ENCODE results near the gene MAEA.
"Not testable (repeated sequence)": the region's sequence is repeated elsewhere in the genome, so short reads cannot be mapped to it uniquely, and the experiment has no call there.

Gene MAEA

DNA sequence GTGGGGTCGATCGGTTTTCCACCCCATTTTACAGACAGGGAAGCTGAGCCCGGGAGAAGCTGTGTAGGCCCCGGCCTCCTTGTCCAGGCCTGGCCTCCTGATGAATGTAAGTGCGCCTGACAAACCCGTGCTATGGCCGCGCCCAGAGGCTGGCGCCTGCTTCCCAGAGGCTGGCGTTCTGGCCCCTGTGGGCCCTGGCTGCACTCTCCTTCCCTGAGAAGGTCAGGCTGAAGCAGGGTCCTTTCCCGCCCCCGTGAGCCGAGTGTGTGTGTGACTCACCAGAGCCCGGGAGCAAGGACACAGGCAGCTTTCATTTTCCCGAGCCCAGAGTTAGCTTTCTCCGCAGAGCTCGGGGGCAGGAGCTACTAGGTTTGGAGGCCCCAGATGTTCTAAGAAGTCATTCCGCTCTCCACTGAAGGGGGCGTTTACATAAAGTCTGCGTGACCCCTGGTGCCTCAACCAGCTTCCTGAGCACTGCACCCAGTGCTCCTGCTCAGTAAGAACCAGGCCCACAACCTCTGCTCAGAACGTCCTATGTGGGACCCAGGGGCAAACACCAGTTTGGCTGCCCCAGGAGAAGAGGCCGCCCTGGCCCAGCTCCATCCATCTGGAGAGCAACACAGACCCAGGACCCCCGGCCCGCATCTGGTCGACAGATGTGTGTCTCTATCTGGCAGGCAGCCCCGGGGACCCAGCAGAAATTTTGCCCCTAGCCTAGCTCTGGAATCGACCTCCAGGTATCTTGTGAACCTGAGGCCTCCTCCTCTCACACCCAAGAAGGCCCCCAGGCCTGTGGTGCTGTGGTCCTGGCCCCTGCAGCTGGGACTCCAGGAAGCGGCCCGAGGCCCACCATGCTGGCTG is 71.0 kb downstream of the MAEA start:
- in situ Hi-C loops (cut with HindIII; ENCODE audit: low sequenced_read_pairs) = no loop called here

DNA sequence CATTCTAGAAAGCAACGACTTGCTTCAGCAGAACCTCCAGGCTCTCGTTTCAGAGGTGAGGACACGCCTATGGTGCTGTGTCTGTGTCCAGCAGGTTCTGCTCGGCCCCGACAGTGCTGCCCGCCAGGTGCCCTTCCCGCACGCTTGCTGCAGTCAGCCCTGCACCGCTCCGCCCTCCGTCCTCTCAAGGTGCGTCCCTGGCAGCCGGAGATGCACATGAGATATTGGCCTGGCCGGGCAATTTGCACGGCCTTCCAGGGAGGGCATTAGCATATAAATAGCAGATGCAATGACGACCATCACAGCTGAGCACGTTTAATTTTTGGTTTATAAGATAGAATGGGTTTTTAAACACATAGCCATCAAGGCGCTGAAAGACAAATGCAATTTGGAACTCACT is 71.7 kb downstream of the MAEA start:
- in situ Hi-C loops (cut with HindIII; ENCODE audit: low sequenced_read_pairs) = no loop called here

DNA sequence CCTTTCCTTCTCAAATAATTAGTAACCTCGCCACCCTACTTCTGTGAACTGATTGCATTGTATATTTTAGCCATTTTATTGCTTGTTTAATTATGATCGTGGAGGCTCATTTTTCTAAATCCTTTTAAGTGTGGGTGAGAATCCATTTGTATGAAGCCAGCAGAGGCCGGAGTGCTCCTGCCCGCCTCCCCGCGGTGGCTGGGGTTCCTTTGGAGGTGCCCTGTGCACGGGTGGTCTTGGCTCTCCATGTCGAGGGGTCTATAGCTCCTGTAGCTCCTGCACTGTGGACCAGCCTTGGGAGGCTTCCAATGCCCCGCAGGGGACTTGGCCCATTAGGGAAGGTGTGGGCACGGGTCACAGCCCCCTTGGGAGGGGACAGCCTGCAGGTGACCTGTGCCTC is 72.4 kb downstream of the MAEA start:
- in situ Hi-C loops (cut with HindIII; ENCODE audit: low sequenced_read_pairs) = no loop called here

DNA sequence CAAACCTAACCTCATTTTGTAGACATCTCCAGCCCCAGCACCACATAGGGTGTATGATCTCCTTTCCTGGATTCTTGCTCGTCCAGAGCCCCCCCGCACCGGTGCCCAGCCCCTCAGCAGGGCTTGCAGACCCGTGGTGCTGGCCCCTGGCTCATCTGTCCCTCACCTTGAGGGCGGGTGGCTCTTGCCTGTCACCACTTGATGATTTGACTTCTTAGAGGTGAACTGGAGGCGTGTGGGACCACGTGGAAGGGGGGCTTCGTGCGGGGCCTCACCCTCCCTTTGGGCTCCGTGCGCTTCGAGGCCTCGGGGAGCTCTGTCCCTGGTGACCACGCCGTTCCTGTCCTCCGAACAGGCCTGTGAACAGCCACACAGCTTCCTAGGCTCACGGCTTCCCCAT is 72.8 kb downstream of the MAEA start:
- in situ Hi-C loops (cut with HindIII; ENCODE audit: low sequenced_read_pairs) = no loop called here

DNA sequence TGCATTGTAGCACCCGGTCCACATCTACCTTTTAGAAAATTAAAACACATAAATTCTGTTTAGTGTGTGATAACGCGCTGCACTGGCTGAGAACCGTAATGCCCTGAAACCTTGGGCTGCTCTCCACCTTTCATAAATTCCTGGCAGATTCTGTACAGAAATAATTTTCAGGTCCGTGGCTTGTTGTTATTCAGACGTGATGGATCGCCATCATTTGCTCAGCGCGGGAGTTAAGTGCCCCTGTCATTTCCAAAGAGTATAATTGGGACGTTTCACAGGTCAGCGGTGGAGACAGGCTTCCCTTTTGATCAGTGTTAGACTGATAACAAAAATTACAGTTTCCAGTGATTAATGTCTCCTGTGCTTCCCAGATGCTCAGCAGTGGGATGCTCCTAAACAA is 73.8 kb downstream of the MAEA start:
- in situ Hi-C loops (cut with HindIII; ENCODE audit: low sequenced_read_pairs) = no loop called here

DNA sequence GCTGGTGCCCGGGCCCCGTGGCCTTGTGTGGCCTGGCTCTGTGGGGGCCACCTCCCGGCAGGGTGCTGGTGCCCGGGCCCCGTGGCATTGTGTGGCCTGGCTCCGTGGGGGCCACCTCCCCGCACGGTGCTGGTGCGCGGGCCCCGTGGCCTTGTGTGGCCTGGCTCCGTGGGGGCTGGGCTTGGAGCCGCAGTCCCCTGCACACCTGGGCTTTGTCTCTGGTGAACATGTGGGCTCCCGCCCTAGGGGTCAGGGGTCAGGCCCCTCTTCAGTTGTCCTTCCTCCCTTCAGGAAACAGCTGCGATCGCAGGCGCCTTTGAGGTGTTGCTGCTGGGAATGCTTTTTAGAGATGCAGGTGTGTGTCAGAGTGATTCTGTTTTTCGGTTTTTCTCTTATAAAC is 74.5 kb downstream of the MAEA start:
- in situ Hi-C loops (cut with HindIII; ENCODE audit: low sequenced_read_pairs) = no loop called here

DNA sequence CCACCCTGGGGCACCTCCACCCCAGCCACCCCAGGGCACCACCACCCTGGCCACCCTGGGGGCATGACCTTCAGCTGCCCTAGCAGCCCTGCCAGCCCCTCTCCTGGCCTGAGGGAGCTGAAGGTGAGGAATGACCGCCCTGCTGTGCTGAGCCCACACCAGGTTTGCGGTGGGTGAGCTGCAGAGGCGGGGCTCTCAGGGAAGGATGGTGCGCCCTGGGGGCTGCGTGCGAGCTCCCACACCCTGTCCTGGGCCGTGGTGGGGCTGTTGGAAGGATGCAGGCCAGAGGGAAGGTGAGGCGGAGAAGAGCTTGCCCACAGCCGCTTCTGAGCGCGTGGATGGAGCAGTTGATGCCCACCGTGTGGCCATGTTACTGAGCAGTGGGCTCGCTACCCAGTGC is 75.1 kb downstream of the MAEA start:
- in situ Hi-C loops (cut with HindIII; ENCODE audit: low sequenced_read_pairs) = no loop called here

DNA sequence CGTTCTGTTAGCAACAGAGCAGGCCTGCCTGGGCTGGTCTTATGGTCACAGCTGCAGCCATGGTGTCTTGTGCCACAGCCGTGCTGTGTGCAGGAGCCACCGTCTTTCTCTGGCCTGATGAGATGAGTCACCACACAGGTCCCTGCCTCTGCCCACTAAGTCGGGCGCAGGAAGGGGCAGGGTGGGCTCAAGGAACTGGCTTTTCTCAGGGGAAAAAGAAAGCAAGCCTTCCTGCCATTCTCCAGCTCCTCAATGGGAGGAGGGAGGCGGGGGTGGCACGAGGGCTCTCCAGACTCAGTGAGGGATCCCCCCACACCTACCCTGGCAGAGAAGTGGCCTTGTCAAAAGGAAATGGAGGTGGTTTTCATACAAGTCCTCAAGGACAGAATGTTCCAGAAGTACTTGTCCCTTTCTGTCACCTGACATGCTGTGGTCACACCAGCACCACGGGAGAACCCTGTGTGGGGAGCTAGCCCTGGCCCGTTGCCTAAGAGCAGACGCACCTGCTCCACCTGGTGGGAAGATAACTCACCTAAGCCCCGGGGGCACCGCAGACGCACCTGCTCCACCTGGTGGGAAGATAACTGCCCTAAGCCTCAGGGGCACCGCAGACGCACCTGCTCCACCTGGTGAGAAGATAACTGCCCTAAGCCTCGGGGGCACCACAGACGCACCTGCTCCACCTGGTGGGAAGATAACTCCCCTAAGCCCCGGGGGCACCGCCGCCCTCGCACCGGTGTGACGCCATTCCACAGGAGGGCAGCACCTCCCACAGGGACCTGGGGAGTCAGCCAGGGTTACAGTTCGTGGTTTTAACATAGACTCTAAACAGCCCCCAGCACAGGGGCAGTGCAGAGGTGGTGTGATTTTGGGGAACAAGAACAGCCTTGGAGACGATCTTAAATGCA is 75.8 kb downstream of the MAEA start:
- in situ Hi-C loops (cut with HindIII; ENCODE audit: low sequenced_read_pairs) = no loop called here

DNA sequence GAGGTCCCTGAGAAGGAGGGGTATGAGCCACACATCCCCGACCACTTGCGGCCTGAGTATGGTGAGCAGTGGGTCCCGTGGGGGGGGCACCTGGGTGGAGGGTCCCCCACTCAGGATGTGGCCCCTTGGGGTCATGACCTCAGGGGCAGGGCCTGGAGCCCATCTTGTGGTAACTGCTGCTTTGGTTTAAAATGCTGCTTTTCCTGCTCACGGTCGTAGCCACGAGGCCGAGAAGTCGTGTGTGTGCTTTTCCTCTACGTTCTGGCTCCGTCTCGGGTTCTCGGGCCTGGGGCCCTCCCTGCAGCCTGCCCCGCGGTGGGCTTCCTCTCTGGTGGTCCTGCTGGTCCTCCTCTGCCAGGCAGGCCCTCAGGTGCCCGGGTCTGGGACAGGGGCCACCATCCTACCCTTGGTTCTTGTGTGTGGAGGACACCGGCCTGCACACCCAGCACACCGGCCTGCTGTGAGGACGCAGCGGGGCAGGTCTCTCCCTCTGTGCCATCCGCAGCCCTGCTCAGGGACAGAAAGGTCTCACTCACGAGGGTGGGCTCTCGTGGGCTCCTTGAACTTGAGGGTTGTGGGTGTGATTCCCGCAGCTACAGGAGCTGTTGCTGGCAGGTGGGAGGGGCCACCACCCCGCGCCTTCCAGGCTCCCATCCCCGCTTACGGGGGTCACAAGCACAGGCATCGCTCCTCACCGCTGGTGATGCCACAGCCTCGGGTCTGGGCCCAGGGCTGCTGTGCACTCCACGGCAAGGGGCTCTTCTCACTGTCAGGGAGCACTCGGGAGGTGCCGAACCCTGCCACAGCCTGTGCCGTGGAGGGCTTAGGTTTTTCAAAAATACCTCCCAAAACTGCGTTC is 76.9 kb downstream of the MAEA start:
- in situ Hi-C loops (cut with HindIII; ENCODE audit: low sequenced_read_pairs) = no loop called here

DNA sequence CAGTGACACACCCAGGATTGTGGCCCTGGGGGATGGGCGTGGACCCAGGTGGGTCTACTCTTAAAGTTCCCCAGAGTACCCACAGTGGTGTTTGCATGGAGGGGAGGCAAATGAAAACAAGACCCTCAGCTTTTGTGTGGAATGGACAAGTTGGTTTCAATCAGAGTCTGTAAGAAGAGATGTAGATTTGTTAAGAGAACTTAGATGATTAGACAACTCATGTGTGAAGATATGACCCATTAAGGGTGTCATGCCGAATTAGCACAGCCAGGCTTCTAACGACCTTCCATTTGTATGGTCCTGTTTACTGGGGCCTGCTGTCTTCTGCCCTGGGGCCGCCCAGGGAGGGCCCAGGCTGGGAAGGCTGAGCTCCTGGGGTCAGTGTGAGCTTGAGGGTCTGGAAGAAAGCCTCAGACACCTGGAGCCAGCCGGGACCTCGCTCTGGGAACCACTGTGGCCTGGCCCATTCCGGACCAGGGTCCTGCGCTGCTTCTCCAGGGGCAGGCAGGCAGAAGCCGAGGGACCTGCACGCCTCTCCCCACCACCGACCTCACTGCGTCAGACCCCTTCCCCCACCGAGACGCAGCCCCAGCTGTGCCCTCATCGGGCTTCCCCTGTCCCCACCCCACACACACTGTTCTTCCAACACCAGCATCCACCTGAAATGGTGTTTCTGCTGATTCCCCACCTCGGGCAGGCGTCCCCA is 77.7 kb downstream of the MAEA start:
- in situ Hi-C loops (cut with HindIII; ENCODE audit: low sequenced_read_pairs) = no loop called here

DNA sequence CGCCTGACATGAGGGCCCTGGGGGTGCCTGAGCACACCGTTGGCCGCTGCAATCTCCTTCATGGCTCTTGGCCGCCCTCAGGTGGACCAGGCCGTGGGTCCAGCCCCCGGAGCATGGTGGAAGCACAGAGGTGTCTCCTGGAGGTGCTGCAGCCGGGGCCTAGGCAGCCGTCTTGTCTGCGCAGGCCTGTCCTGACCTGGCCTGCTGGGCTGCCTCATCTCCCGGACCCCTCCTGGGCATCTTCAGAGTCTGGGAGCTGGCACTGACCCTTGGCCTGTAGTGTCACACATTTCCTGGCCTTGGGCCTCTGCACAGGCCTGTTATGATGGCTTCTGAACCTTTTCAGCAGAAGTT is 78.2 kb downstream of the MAEA start:
- in situ Hi-C loops (cut with HindIII; ENCODE audit: low sequenced_read_pairs) = no loop called here

DNA sequence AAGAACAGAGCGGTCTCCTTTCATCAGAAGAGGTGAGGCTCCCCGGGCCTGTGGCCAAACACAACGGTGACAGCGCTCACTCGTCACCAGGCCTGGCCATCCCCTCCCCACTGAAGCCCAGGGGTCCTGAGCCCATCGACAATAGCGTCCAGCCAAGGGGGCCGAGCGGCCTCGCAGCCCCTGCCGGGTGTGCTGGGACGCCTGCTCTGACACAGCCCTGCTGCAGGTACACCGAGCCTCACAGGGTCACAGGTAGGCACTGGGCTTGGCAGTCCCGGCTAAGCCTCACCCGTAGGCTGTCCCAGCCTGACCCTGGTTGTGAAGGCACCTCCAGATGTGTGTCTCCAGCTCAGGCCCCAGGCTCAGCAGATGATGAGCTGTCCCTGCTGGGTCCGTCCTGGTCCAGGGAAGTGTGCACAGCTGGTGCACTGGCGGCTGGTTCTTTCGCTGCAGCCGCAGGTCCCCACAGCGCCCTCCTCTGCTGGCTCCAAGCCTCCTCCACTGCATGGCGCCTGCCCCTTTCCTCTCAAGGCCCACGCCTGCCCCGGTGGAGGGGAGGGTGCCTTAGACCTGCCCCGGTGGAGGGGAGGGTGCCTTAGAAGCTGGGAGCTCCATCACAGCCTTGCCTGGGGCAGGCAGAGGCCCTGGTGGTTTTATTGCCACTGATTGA is 78.9 kb downstream of the MAEA start:
- in situ Hi-C loops (cut with HindIII; ENCODE audit: low sequenced_read_pairs) = no loop called here

DNA sequence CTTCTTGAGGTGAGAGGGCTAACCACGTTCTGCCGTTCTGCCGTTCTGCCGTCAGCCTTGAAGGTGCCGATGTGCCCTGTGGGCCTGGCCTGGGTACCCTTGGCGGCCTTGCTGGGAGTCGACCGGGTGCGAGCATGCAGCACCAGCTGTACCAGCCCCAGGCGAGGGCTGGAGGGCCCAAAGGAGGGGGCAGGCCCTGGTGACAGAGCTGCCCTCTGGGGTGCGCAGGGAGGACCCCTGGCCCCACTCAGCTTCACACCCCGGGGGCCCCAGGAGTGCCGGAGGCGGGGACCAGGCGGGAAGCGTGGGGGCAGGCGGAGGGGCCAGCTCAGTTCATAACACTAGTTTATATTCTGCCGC is 79.4 kb downstream of the MAEA start:
- in situ Hi-C loops (cut with HindIII; ENCODE audit: low sequenced_read_pairs) = no loop called here

DNA sequence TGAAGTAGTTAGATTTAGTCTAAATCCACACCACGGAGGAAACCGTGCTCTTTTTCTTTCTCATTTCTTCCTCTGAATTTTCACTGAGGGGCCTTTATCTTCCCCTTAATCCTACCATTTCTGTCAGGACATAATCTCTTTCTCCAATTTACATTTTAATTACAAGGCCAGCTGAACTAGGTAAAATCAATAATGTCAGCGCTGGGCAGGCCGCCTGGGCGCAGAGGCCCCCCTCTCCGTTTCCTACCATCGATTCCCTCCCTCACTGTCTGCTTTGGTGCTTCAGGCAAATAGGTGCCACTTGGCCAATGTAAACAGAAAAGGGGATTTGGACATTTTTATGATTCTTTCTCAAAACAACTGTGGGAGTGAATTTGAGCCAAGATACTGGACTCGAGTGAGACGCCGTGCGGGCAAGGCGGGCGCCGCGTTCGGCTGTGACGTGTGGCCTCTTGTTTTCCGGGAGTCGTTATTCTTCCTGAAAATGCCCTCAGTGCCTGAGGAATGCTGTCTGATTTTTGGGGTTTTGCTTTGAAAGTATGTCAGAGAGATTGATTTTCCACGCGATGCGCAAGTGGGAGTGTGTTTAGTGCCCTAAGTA is 79.9 kb downstream of the MAEA start:
- in situ Hi-C loops (cut with HindIII; ENCODE audit: low sequenced_read_pairs) = no loop called here

DNA sequence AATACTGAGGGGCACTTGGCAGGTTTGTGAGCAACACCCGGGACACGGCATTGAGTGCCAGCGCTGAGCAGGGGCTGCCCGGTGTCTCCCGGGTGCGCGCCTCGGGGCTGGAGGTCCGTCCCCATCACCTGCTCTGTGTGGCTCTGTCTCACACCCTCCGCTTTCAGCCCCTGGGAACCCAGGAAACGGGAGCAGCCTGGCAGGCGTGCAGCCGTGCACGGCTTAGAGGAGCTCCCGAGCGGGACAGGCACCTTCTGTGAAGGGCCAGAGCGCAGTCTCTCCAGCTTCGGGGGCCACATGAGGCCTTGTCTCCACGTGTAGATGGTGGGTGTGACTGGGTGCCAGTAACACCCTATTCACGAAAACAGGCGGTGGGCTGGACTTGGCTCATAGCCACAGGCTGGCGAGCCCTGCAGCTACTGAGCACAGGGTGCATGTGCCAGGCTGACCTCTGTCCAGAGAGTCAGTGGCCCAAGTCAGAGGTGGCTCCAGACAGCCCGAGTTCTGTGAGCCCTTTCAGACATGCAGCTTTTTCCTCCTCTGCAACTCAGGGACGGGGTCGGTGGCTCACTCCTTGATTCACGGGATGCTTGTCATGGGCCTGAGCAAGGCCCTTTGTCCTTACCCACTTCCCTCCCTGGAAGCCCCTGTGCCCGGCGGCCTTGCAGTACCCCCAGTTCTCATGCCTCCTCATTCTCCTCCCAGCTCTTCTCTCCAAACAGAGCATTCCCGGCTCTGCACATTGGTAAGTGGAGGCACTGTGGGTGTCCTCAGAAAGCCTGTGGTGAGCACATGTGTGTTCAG is 80.8 kb downstream of the MAEA start:
- in situ Hi-C loops (cut with HindIII; ENCODE audit: low sequenced_read_pairs) = no loop called here

DNA sequence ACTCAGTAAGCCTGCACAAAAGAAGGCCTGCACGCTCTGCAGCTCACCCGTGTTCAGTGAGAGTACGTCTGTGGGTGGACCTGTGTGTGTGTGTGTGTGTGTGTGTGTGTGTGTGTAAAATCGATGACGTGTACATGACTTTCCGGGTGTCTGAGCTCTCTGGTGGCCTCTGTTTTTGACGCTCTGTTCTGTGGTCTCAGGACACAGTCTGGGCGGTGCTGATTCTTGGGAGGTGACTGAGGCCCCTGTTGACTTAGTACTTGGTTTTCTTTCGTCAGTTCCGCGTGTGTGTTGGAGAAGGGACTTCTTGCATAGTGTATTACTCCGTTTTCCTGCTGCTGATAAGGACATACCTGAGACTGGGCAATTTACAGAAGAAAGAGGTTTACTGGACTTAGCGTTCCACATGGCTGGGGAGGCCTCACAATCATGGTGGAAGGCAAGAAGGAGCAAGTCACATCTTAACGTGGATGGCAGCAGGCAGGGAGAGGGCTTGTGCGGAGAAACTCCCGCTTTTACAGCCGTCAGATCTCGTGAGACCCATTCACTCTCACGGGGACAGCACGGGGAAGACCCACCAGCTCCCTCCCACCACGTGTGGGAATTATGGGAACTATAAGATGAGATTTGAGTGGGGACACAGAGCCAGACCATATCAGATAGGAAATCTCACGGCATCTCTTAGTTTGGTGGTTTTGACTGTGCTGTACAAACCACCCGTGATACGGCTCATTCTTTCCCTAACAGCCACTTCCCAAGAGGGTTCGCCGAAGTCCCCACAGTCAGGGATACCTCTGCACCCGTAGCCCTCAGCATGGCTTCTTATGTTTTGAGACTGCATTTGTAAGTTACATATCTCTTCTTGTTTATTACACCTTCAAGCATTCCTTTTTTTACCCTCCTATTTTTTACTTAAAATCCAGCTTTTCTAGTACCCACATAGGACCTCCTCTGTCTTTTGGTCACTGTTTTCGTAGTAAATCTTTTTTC is 81.8 kb downstream of the MAEA start:
- in situ Hi-C loops (cut with HindIII; ENCODE audit: low sequenced_read_pairs) = no loop called here

DNA sequence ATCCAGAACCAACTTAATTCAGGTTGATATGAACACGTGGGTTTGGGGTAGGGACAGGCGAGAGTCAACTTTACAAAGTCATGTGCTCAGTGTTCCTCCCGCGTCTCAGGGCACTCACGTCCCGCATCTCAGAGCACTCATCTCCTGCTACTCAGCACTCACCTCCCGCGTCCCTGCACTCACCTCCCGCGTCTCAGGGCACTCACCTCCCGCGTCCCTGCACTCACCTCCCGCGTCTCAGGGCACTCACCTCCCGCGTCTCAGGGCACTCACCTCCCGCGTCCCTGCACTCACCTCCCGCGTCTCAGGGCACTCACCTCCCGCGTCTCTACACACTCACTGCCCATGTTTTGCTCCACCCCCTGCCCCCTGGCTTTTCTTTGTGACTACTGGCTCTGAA is 82.9 kb downstream of the MAEA start:
- in situ Hi-C loops (cut with HindIII; ENCODE audit: low sequenced_read_pairs) = not testable (repeated sequence)
